Tibial nerve (tissue), 4 donors: ENCODE measurements around the gene CMIP. TPM values are rescaled to one million over a fixed set of nuclear protein-coding genes. Genes with fewer than 3 reads are reported as not detected.

Experiments used
- DNase-seq, 2 donors: peaks; one replicate each; pipeline ENCODE4 v3.0.0-alpha.2; 2019; ENCODE audit warnings: low spot score in 2 of 2
- H3K27ac ChIP-seq, 4 donors: fragments of 200-600 bp; sonication (generic) in 3 of 4; one replicate each; pipeline ENCODE4 v1.5.1; 2017 to 2019; ENCODE audit warnings: mild to moderate bottlenecking in 1 of 4
- H3K27me3 ChIP-seq, 2 donors: fragments of 200-600 bp; sonication (generic) in 1 of 2; one replicate each; pipeline versions ENCODE4 v1.5.1 to v1.6.0; 2017 to 2019
- H3K36me3 ChIP-seq, 3 donors: fragments of 200-600 bp; sonication (generic); one replicate each; pipeline ENCODE4 v1.5.1; 2018 to 2019
- H3K4me1 ChIP-seq, 4 donors: fragments of 200-600 bp; sonication (generic) in 3 of 4; one replicate each; pipeline ENCODE4 v1.5.1; 2017 to 2019
- H3K4me3 ChIP-seq, 4 donors: fragments of 200-600 bp; sonication (generic) in 3 of 4; one replicate each; pipeline ENCODE4 v1.5.1; 2017 to 2019; ENCODE audit warnings: mild to moderate bottlenecking in 1 of 4, moderate library complexity in 1 of 4
- H3K9me3 ChIP-seq, 4 donors: fragments of 200-600 bp; sonication (generic) in 3 of 4; one replicate each; pipeline ENCODE4 v1.5.1; 2017 to 2019
- EP300 ChIP-seq, 2 donors: sonication (generic); formaldehyde crosslinking; IDR thresholded peaks; one replicate each; pipeline ENCODE4 v1.6.1; 2017; ENCODE audit warnings: antibody characterized with exemption in 2 of 2, mild to moderate bottlenecking in 1 of 2
- POLR2A ChIP-seq, 2 donors: fragments of 450-650 bp; IDR thresholded peaks; one replicate each; pipeline ENCODE4 v1.6.1; 2017; ENCODE audit warnings: antibody characterized with exemption in 2 of 2, mild to moderate bottlenecking in 2 of 2, moderate library complexity in 2 of 2
- whole genome bisulfite sequencing, 2 donors: methylation state at CpG; one replicate each; pipeline ENCODE4 v1.1.5; 2018; 5-methylcytosine and 5-hydroxymethylcytosine counted together
- total RNA-seq, 4 donors: library from RNA; depleted of rRNA; stranded (reverse); fragments of >200 nt; gene quantifications; one replicate each; pipeline ENCODE4 v1.1.0, GENCODE V29; 2016
- TF ChIP-seq, protein P1 (sequence below), 5 experiments: fragments of 200-600 bp in 3 of 5; fragments of 450-650 bp in 2 of 5; sonication (generic) in 3 of 5; IDR thresholded peaks; one replicate each; pipeline ENCODE4 v1.5.1; 2016 to 2019; ENCODE audit warnings: antibody characterized with exemption in 5 of 5, mild to moderate bottlenecking in 3 of 5, moderate library complexity in 2 of 5

CMIP gene
- total RNA-seq, 4 donors from 2014 or later, result 28.2 to 48.8 (median 31.8) TPM

GRCh38 chr16:81566086-81567007, 121.7 kb downstream of the CMIP start:
- Histone ChIP-seq H3K9me3 (no peaks in the 10 kb centered on the region), H3K4me3 (no peak overlapping the region), H3K36me3 (no peaks in the 10 kb centered on the region), H3K27ac (no peak overlapping the region), H3K27me3 (no peaks in the 10 kb centered on the region), H3K4me1 (peaks cover 0 to 26% (median 5%) of the 10 kb centered on the region in 4 donors)
- DNase-seq, result no peak
- TF ChIP-seq EP300 (IDR thresholded peaks at IDR 0.05) (no peak), POLR2A (IDR thresholded peaks at IDR 0.05) (no peak)
- TF ChIP-seq, protein P1, sequence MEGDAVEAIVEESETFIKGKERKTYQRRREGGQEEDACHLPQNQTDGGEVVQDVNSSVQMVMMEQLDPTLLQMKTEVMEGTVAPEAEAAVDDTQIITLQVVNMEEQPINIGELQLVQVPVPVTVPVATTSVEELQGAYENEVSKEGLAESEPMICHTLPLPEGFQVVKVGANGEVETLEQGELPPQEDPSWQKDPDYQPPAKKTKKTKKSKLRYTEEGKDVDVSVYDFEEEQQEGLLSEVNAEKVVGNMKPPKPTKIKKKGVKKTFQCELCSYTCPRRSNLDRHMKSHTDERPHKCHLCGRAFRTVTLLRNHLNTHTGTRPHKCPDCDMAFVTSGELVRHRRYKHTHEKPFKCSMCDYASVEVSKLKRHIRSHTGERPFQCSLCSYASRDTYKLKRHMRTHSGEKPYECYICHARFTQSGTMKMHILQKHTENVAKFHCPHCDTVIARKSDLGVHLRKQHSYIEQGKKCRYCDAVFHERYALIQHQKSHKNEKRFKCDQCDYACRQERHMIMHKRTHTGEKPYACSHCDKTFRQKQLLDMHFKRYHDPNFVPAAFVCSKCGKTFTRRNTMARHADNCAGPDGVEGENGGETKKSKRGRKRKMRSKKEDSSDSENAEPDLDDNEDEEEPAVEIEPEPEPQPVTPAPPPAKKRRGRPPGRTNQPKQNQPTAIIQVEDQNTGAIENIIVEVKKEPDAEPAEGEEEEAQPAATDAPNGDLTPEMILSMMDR (IDR thresholded peaks at IDR 0.05), result no peak
- WGBS, 2 donors, result 91 to 98% methylated on average over 7 of the region's 7 CpGs

DNA sequence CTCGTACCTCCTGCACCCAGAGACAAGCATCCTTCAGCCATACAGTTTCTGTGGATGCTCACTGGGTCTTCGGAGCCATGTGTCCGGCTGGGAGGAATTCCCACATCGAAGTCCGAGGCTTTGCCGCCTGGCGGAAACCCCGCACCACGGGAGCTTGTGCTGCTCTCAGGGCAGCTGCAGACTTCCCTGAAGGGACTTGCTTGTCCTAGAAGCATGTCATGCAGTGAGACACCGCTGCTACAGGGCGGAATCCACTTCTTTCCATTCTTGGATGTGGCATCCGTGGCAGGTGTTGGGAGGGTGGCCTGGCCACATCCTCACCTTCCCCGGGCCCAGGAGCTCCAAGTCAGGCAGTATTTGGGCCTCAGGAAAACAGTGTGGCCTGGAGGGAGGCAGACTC, 122.5 kb downstream of the CMIP start:
- Histone ChIP-seq H3K36me3 (no peaks in the 10 kb centered on the region), H3K4me3 (no peak overlapping the region), H3K4me1 (peaks cover 0 to 30% (median 5%) of the 10 kb centered on the region in 4 donors), H3K9me3 (no peaks in the 10 kb centered on the region), H3K27me3 (no peaks in the 10 kb centered on the region), H3K27ac (no peak overlapping the region)
- no peak for DNase-seq
- no peak for TF ChIP-seq EP300 (IDR thresholded peaks at IDR 0.05)
- TF ChIP-seq POLR2A (IDR thresholded peaks at IDR 0.05), result no peak
- TF ChIP-seq, protein P1 (IDR thresholded peaks at IDR 0.05), result no peak
- 88 to 96% methylated on average over 10 to 13 of the region's 13 CpGs for WGBS, 2 donors

GRCh38 chr16:81567987-81568748, 123.6 kb downstream of the CMIP start:
- H3K36me3 ChIP-seq, result no peaks in the 10 kb centered on the region
- no peaks in the 10 kb centered on the region for H3K9me3 ChIP-seq
- H3K4me1 ChIP-seq, result peaks cover 0 to 30% (median 5%) of the 10 kb centered on the region in 4 donors
- DNase-seq, result no peak
- TF ChIP-seq, protein P1 (IDR thresholded peaks at IDR 0.05), result no peak
- no peak for TF ChIP-seq POLR2A (IDR thresholded peaks at IDR 0.05)
- no peak for TF ChIP-seq EP300 (IDR thresholded peaks at IDR 0.05)
- H3K27me3 ChIP-seq, result no peaks in the 10 kb centered on the region
- no peak overlapping the region for H3K4me3 ChIP-seq
- H3K27ac ChIP-seq, result peak overlapping the region in 1 of 4 donors; percentile 20
- WGBS, 2 donors, result 44 to 54% methylated on average over 13 of the region's 13 CpGs

- no peak for TF ChIP-seq POLR2A (IDR thresholded peaks at IDR 0.05)
- TF ChIP-seq EP300 (IDR thresholded peaks at IDR 0.05), result no peak
- TF ChIP-seq, protein P1 (IDR thresholded peaks at IDR 0.05), result no peak
- no peak for DNase-seq
- Histone ChIP-seq H3K27ac (peak overlapping the region in 1 of 4 donors; percentile 20), H3K4me3 (no peak overlapping the region), H3K27me3 (no peaks in the 10 kb centered on the region), H3K9me3 (no peaks in the 10 kb centered on the region), H3K36me3 (no peaks in the 10 kb centered on the region), H3K4me1 (peaks cover 0 to 29% (median 5%) of the 10 kb centered on the region in 4 donors)
- WGBS, 2 donors, result 63 to 76% methylated on average over 8 of the region's 8 CpGs
These were observed 124.1 kb downstream of the CMIP start for GRCh38 chr16:81568749-81569087.
